Gastrocnemius medialis (tissue), 4 donors: Measurements from ENCODE around the gene UBALD2.

Source experiments
- POLR2A ChIP-seq, 2 donors: fragments of 450-650 bp; IDR thresholded peaks; one replicate each; pipeline ENCODE4 v1.6.1; 2017; ENCODE audit warnings: antibody characterized with exemption in 2 of 2, mild to moderate bottlenecking in 2 of 2, moderate library complexity in 2 of 2
- TF ChIP-seq, protein P1 (sequence below), 5 experiments: fragments of 450-650 bp in 3 of 5; fragments of 200-600 bp in 2 of 5; sonication (generic) in 2 of 5; IDR thresholded peaks in 4 of 5; conservative IDR thresholded peaks in 1 of 5; 1 replicate in 4 of 5; 2 replicates in 1 of 5; pipeline ENCODE4 v1.5.1; 2016 to 2019; ENCODE audit warnings: antibody characterized with exemption in 5 of 5, mild to moderate bottlenecking in 3 of 5, moderate library complexity in 3 of 5

DNA sequence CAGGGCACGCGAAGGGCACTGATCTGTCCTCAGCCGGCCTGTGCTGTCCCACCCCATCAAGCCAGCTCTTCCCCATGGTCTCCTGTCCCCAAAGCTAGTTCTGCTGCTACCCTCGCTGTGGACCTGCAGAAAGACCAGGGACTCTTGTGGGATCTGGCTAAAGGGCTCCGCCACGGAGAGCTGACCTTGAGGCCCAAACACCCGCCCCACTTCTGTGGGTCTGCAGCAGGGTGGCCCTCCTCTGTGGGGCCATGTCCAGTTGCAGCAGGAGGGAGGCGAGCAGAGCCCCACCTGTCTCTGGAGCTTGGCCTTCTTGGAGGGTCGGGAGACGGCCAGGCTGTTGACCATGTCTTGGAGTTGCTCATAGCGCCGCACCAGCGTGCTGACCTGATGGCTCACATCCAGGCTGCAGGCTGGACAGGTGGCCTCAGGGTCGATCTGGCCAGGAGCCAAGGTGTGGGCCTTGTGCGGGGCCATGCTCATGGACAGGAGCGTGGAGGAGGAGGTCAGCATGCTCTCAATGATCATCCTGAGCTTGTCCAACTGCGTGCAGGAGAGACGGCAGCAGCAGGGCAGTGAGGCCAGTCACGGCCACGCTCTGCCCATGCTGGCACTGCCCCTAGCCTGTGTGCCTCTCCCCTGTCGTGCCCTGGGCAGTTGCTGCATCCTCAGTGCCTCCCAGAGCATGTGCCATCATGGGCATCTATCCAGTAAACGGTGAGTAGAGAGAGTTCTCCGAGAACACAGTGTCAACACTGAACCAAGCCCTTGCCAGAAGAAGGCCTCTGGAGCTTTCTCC, 16.6 kb downstream of the UBALD2 start:
- TF ChIP-seq, protein P1, sequence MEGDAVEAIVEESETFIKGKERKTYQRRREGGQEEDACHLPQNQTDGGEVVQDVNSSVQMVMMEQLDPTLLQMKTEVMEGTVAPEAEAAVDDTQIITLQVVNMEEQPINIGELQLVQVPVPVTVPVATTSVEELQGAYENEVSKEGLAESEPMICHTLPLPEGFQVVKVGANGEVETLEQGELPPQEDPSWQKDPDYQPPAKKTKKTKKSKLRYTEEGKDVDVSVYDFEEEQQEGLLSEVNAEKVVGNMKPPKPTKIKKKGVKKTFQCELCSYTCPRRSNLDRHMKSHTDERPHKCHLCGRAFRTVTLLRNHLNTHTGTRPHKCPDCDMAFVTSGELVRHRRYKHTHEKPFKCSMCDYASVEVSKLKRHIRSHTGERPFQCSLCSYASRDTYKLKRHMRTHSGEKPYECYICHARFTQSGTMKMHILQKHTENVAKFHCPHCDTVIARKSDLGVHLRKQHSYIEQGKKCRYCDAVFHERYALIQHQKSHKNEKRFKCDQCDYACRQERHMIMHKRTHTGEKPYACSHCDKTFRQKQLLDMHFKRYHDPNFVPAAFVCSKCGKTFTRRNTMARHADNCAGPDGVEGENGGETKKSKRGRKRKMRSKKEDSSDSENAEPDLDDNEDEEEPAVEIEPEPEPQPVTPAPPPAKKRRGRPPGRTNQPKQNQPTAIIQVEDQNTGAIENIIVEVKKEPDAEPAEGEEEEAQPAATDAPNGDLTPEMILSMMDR (IDR thresholded peaks at IDR 0.05 in 4 of 5, conservative IDR thresholded peaks at IDR 0.05 in 1 of 5) = no peak
- TF ChIP-seq POLR2A (IDR thresholded peaks at IDR 0.05) = peak in 1 of 2 donors; percentile 16
